Measurements from ENCODE around the gene ELAC2.

ELAC2 gene

GRCh38 chr17:13016881-13017654 lies 759 bp downstream of the ELAC2 start:
- DNase-seq = no peak

DNA sequence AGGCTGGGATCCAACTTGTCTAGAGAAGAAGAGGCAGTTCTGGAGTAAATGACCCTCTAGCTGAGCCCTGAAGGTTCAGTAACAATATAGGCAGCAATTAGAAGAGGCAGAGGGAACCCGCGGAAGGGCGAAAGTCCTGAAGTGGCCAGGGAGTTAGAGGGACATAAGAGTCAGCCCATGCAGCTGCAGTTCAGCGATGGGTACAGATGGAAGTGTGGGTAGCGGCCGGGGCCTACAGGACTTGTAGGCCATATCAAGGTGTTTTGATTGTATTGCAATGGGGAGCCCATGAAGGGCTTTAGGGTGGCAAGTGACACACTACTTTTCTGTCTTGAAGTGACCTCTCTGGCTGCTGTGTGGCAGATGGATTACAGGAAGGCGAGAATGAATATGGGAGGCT lies 3.0 kb downstream of the ELAC2 start:
- DNase-seq = no peak

GRCh38 chr17:13010959-13011358 lies 6.9 kb downstream of the ELAC2 start:
- no peak for DNase-seq

DNA sequence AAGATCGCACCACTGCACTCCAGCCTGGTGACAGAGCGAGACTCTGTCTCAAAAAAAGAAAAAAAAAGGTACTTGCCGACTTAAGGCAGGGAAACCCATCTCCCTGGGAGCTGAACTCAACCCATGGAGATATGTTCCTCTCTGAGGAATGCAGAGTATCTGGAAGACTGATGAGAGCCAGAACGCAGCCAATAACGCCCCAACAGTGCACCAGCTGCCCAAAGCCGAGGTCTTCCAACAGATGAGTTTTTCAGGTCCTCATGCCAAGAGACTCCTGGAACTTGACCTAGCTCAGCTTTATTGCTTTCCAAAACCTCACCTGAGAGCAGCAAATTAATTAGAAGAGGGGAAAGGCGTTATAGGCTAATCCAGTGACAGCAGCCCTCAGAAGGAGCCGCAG lies 9.4 kb downstream of the ELAC2 start:
- no peak for DNase-seq

- no peak for DNase-seq
These were observed 12.3 kb downstream of the ELAC2 start for GRCh38 chr17:13005530-13005929.

DNA sequence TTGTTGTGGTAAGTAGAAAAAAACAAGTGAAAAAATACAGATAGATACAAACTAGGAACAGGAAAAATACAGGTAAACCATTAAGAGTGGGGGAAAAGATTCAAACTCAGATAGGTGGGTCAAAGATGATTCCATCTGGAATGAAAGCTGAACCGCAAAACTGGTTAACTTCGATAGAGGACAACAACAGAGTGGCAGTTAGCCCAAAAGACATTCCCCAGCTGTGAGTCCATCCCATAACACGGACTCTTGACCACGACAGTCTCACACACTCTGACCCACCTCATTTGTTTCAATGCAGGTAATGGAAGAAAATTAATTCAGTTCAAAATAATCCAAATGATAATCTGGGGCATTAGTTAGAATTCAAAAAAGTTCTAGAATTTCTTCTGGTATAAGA lies 13.5 kb downstream of the ELAC2 start:
- no peak for DNase-seq

DNA sequence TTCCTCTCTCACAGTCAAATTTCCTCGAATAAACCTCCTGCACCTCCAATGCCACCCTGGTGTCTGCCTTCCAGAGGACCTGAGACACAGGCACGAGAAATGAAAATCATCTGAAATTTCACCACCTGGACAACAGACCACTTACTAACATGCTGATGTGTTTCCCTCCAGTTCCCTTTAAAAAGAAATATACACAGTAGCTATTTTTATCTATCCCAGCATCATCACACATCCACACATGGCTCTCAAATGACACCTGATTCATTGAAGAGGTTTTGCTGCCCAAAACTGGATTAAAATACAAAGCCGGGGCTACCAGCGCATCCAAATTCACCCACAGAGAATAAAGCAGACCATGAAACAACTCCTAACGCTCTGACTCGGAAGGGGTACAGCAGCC lies 13.9 kb downstream of the ELAC2 start:
- DNase-seq = no peak

- DNase-seq = no peak
These were observed 14.4 kb downstream of the ELAC2 start for GRCh38 chr17:13003454-13003851.

DNA sequence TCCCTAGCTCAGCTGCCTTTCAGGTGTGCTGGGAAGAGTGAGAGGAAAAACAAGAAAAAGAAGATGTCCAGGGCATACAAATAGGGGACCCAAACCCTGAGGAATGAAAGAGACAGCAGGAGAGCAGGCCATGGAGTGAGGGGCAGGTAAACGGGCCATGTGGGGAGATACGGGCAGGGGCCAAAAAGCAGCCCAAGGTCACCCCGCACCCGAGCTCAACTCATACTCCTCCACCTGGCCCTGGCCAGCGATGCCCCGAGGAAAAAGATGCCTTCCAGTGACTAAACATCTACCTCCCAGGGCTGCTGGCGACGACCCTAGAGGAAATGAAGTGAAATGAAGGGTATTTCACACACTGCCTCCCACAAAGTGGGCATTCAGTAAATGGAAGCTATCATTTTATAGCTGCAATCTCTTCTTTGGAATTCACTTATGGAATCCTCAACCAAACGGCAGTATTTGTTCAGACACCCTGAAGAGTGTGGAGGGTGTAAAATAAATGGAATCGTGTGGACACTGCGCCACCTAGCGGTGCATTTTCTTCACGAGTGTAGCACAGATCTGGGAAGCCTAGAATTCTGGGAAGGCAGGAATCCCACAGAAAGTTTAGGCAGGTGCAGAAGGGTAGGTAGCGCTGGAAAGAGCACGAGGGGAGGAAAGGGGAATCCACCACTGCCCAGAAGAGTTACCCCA lies 14.9 kb downstream of the ELAC2 start:
- DNase-seq = peak; percentile 76

- no peak for DNase-seq
These were observed 15.7 kb downstream of the ELAC2 start for GRCh38 chr17:13001991-13002615.

DNA sequence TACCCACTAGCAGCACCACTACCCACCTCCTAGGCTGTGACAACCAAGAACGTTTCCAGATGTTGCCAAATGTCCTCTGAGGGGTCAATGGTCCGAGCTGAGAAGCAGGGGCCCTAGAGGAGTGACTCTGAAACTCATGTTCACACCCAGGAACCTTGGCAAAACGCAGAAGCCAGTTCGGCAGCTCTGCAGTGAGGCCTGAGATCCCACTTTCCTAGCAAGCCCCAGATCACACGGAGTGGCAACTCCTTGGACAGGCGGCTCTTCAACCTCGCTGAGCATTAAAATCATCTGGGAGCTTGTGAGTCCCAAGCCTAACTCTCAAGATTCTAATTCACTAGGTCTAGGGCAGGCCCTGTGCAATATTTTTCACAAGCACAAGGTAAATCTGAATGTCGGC lies 17.3 kb downstream of the ELAC2 start:
- DNase-seq = no peak

GRCh38 chr17:12998874-12999273 lies 19.0 kb downstream of the ELAC2 start:
- no peak for DNase-seq

DNA sequence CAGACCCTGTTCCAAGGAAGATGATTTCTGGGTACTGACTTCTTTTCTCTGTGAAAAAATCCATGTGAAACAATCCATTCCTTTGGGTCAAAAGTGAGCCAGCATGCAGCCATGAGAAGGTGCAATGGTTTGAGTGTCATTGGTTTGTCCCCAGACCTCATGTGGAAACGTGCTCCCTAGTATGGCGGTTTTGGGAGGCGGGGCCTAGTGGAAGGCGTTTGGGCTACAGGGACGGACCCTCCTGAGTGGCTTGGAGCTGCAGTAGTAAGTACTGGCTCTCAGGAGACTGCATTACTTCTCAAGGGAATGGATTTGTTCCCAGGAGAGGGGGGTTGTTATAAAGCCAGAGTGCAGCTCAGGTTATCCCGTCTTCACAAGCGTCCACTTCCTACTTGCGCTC lies 19.4 kb downstream of the ELAC2 start:
- no peak for DNase-seq

DNA sequence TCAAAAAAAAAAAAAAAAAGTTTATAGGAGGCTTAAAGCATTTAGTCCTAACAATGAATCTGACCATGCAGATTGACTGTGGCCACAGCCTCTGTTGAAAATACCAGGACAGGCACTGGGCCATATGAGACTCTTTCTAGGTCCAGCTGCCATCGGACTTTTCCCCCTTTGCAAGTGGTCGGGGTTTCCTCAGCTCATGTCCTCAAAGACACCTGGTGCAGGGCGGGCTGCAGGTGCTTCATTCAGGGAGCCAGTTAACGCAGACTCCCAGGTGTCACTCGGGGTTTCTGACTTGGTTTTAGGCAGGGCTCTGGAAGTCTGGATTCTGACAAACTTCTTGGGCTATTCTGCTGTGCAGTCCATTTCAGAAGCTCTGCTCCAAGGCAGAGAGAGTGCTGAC lies 20.9 kb downstream of the ELAC2 start:
- no peak for DNase-seq

GRCh38 chr17:12996357-12996756 lies 21.5 kb downstream of the ELAC2 start:
- no peak for DNase-seq

- DNase-seq = no peak
These were observed 21.9 kb downstream of the ELAC2 start for GRCh38 chr17:12995896-12996295.

- DNase-seq = no peak
These were observed 22.5 kb downstream of the ELAC2 start for GRCh38 chr17:12995106-12995895.

- no peak for DNase-seq
These were observed 23.3 kb downstream of the ELAC2 start for GRCh38 chr17:12994341-12995074.

GRCh38 chr17:12993631-12994030 lies 24.2 kb downstream of the ELAC2 start:
- no peak for DNase-seq

GRCh38 chr17:12992676-12993075 lies 25.2 kb downstream of the ELAC2 start:
- DNase-seq = no peak

- DNase-seq = no peak
These were observed 26.9 kb downstream of the ELAC2 start for GRCh38 chr17:12990926-12991325.

DNA sequence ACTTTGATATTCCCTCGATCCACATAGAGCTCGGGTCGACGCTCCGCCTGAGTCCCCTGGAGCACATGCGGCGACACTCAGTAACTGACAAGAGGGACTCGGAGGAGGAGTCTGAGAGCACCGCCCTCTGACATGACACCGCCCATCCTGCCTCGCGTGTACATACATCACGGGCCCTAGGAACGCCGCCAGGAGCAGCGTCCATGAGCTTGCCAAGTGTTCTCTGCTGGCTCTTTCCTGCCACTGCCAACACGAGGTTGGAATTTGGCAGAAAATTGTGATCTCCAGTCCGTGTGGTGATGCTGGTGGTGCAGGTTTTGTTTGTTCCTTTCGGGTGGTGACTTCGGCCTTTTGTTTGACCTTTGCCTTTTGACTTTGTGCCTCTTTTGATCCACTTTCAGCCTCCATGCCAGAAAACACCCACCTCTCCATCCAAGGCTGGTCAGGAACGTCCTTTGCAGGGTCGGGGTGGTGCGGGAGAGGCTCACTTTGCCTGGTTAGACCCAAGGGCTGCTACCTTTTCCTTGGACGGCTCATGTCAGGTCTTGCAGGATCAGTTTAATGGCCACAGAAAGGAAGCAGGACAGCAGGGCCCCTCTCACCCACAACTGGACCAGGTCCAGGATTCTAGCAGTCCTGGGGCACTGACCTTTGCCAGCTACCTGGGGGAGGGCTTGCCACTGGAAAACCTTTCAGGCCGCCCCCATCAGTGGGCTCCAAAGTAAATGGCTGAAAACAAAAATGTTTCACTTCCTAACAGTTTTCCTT lies 27.6 kb downstream of the ELAC2 start:
- no peak for DNase-seq
